ENCODE data around the gene EML3.

EML3 gene

GRCh38 chr11:62555464-62556107 is 57.0 kb downstream of the EML3 start:
- no peak for DNase-seq
- Histone ChIP-seq H3K4me1 (peaks cover 14% of the 10 kb centered on the region), H3K4me3 (ENCODE audit: low read depth, low read length) (no peak overlapping the region)

GRCh38 chr11:62554387-62555167 is 58.0 kb downstream of the EML3 start:
- Histone ChIP-seq H3K4me1 (peaks cover 14% of the 10 kb centered on the region), H3K27me3 (no peaks in the 10 kb centered on the region), H3K36me3 (peaks cover 21% of the 10 kb centered on the region), H3K4me3 (ENCODE audit: low read depth, low read length) (no peak overlapping the region), H3K9me3 (no peaks in the 10 kb centered on the region)
- no peak for TF ChIP-seq CTCF (IDR thresholded peaks at IDR 0.05; ENCODE audit: low read depth, low read length)
- DNase-seq, result no peak

More at GRCh38 chr11:62555464-62556107, 57.0 kb downstream of the EML3 start:
- no peak for TF ChIP-seq CTCF (IDR thresholded peaks at IDR 0.05; ENCODE audit: low read depth, low read length)
- H3K27me3 ChIP-seq, result no peaks in the 10 kb centered on the region
- peaks cover 31% of the 10 kb centered on the region for H3K36me3 ChIP-seq
- no peaks in the 10 kb centered on the region for H3K9me3 ChIP-seq

- TF ChIP-seq CTCF (IDR thresholded peaks at IDR 0.05; ENCODE audit: low read depth, low read length), result no peak
- no peak for DNase-seq
- Histone ChIP-seq H3K4me3 (ENCODE audit: low read depth, low read length) (no peak overlapping the region), H3K4me1 (peaks cover 14% of the 10 kb centered on the region), H3K36me3 (peaks cover 15% of the 10 kb centered on the region), H3K27me3 (no peaks in the 10 kb centered on the region), H3K9me3 (no peaks in the 10 kb centered on the region)
Measured at GRCh38 chr11:62553839-62554361, 58.7 kb downstream of the EML3 start.

- Histone ChIP-seq H3K36me3 (peaks cover 15% of the 10 kb centered on the region), H3K9me3 (no peaks in the 10 kb centered on the region), H3K27me3 (no peaks in the 10 kb centered on the region), H3K4me1 (peaks cover 14% of the 10 kb centered on the region), H3K4me3 (ENCODE audit: low read depth, low read length) (no peak overlapping the region)
- DNase-seq, result no peak
- no peak for TF ChIP-seq CTCF (IDR thresholded peaks at IDR 0.05; ENCODE audit: low read depth, low read length)
Measured at GRCh38 chr11:62553080-62553838, 59.3 kb downstream of the EML3 start.

- TF ChIP-seq CTCF (IDR thresholded peaks at IDR 0.05; ENCODE audit: low read depth, low read length), result no peak
- no peak for DNase-seq
- Histone ChIP-seq H3K4me3 (ENCODE audit: low read depth, low read length) (no peak overlapping the region), H3K9me3 (no peaks in the 10 kb centered on the region), H3K4me1 (peaks cover 14% of the 10 kb centered on the region), H3K27me3 (no peaks in the 10 kb centered on the region), H3K36me3 (peaks cover 14% of the 10 kb centered on the region)
Measured at GRCh38 chr11:62552485-62553079, 60.0 kb downstream of the EML3 start.

All from BE2C (cell line).